Thoracic aorta (tissue), 2 donors: Measurements from ENCODE around the gene HCFC1. TPM values are rescaled to one million over a fixed set of nuclear protein-coding genes. Genes with fewer than 3 reads are reported as not detected.

Experiments used
- ATAC-seq: fragments of 150-250 bp; one replicate; pipeline ENCODE4 v1.8.0; 2017; ENCODE audit warnings: low read depth; ENCODE audit not compliant: insufficient number of reproducible peaks, low FRiP score
- DNase-seq: peaks from one replicate; pipeline ENCODE4 v3.0.0-alpha.2; 2020; ENCODE audit warnings: low spot score
- H3K27ac ChIP-seq, 2 donors: fragments of 200-600 bp; sonication (generic); 1 replicate in 1 of 2; 2 replicates in 1 of 2; pipeline ENCODE4 v1.5.1; 2016; ENCODE audit warnings: mild to moderate bottlenecking in 2 of 2, moderate library complexity in 2 of 2
- H3K27me3 ChIP-seq: fragments of 200-600 bp; sonication (generic); replicated peaks from 2 replicates; pipeline ENCODE4 v1.6.0; 2016; ENCODE audit warnings: mild to moderate bottlenecking; ENCODE audit not compliant: insufficient read depth
- H3K36me3 ChIP-seq: fragments of 200-600 bp; sonication (generic); one replicate; pipeline ENCODE4 v1.5.1; 2016
- H3K4me1 ChIP-seq, 2 donors: fragments of 200-600 bp; sonication (generic); 1 replicate in 1 of 2; 2 replicates in 1 of 2; pipeline versions ENCODE4 v1.5.1 to v1.6.0; 2016; ENCODE audit warnings: low read depth in 2 of 2, mild to moderate bottlenecking in 1 of 2; ENCODE audit not compliant: control insufficient read depth in 1 of 2
- H3K4me3 ChIP-seq: fragments of 200-600 bp; sonication (generic); 2 replicates; pipeline ENCODE4 v1.5.1; 2016; ENCODE audit warnings: mild to moderate bottlenecking
- H3K9me3 ChIP-seq: fragments of 200-600 bp; sonication (generic); 2 replicates; pipeline ENCODE4 v1.5.1; 2016
- total RNA-seq, 2 donors: library from RNA; depleted of rRNA; stranded (reverse); fragments of >200 nt; gene quantifications; one replicate each; pipeline versions ENCODE4 v1.1.0 to v1.2.3, GENCODE V29; 2016
- TF ChIP-seq, protein P1 (sequence below): fragments of 200-600 bp; sonication (generic); IDR thresholded peaks from one replicate; pipeline ENCODE4 v1.5.1; 2019; ENCODE audit warnings: antibody characterized with exemption

The HCFC1 gene
- total RNA-seq, 2 donors from 2014 or later: 51.6 to 58.9 TPM

DNA sequence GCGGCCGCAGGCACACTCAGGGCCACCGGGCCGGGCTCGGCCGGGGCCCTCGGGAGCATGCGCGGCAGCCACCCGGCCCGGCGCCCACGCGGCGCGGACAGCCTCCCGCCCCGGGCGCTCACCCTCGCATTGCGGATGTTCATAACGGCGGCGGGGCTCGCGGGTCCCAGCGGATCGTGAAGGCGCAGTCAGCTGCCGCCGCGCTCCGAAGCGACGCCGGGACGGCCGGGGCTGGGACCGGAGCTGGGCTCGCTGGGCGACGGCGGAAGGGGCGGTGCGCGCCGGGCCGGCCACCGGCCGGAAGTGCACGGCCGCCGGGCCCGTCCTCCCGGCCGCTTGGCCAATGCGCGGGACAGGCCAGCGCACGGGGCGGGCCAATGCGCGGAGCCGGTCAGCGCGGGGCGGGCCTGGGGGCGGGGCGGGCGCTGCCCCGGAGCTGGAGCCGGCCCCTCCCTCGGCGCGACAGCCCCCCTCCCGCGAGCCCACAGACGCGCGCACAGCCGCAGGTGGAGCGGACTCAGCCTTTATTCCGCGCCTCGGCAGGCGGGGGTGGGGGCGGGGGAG, 36.8 kb downstream of the HCFC1 start, which contains the start of gene NAA10:
Gene NAA10 (minus strand): TSS at position 276 of the 564 bp plus-strand sequence. CDS start 133 bp downstream, at position 143.
- H3K9me3 ChIP-seq: no peaks in the 10 kb centered on the region
- DNase-seq (no peak), ATAC-seq (peak; percentile 70)
- TF ChIP-seq, protein P1, sequence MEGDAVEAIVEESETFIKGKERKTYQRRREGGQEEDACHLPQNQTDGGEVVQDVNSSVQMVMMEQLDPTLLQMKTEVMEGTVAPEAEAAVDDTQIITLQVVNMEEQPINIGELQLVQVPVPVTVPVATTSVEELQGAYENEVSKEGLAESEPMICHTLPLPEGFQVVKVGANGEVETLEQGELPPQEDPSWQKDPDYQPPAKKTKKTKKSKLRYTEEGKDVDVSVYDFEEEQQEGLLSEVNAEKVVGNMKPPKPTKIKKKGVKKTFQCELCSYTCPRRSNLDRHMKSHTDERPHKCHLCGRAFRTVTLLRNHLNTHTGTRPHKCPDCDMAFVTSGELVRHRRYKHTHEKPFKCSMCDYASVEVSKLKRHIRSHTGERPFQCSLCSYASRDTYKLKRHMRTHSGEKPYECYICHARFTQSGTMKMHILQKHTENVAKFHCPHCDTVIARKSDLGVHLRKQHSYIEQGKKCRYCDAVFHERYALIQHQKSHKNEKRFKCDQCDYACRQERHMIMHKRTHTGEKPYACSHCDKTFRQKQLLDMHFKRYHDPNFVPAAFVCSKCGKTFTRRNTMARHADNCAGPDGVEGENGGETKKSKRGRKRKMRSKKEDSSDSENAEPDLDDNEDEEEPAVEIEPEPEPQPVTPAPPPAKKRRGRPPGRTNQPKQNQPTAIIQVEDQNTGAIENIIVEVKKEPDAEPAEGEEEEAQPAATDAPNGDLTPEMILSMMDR: no peak
- H3K27me3 ChIP-seq: no peaks in the 10 kb centered on the region
- peak within 1 kb of the TSS in 1 of 2 donors; percentile 12 for H3K27ac ChIP-seq
- H3K4me1 ChIP-seq: peaks cover 3 to 14% of the 10 kb centered on the region in 2 donors
- H3K4me3 ChIP-seq: peak within 1 kb of the TSS; percentile 77
- H3K36me3 ChIP-seq: peaks cover 6% of the 10 kb centered on the region

DNA sequence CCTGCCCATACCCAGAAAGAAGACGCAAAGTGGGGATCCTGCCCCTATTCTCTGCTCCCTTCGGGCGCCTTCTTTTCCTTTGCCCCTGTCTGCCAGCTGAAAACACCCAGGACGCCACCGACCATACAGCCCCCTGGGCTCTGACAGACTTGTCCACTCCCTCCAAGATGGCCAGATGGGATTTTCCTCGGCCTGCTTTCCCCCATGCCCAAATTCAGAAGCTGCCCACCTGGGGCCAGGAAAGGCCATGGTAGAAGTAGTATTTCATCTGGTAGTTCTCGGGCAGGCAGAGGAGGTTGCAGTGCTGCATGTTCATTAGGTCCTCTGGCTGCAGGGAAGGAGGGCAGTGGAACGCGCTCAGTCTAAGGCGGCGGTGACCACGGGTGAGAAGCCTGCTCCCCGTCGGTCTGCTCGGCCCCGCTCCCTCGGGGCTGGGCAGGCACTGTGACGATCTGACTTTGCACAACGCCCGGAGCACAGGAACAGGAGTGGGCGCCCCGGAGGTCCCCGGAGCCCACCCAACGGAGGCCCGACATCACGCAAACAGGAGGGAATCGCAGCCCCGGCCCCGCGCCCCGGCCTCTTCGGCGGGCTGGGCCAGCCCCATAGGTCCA, 37.4 kb downstream of the HCFC1 start:
- Histone ChIP-seq H3K4me1 (peaks cover 3 to 14% of the 10 kb centered on the region in 2 donors), H3K4me3 (peak overlapping the region; percentile 77), H3K36me3 (peaks cover 6% of the 10 kb centered on the region), H3K27ac (peak overlapping the region in 1 of 2 donors; percentile 12), H3K27me3 (no peaks in the 10 kb centered on the region), H3K9me3 (no peaks in the 10 kb centered on the region)
- ATAC-seq: no peak
- no peak for DNase-seq
- TF ChIP-seq, protein P1: no peak

DNA sequence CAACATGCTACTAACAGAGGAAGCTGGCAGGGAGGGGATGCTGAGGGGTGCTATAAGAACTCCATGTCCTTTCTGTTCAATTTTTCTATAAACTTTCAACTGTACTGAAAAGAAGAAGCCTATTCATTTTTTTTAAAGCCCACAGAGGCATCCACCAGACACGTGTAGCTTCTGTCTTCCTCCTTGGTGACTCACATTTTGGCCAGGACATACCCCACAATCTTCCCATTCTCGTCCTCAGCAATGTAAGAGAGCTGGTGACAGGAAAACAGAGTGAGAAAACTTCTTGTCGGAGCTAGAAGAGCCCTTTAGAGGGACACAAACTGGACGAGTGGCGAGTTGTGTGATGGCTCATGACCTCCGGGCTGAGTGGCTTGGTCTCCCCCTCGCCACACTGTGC, 37.9 kb downstream of the HCFC1 start:
- H3K4me1 ChIP-seq: peaks cover 3 to 14% of the 10 kb centered on the region in 2 donors
- H3K27me3 ChIP-seq: no peaks in the 10 kb centered on the region
- H3K27ac ChIP-seq: no peak overlapping the region
- H3K9me3 ChIP-seq: no peaks in the 10 kb centered on the region
- ATAC-seq (no peak), DNase-seq (no peak)
- H3K36me3 ChIP-seq: peaks cover 6% of the 10 kb centered on the region
- TF ChIP-seq, protein P1: no peak
- H3K4me3 ChIP-seq: peak overlapping the region; percentile 77

DNA sequence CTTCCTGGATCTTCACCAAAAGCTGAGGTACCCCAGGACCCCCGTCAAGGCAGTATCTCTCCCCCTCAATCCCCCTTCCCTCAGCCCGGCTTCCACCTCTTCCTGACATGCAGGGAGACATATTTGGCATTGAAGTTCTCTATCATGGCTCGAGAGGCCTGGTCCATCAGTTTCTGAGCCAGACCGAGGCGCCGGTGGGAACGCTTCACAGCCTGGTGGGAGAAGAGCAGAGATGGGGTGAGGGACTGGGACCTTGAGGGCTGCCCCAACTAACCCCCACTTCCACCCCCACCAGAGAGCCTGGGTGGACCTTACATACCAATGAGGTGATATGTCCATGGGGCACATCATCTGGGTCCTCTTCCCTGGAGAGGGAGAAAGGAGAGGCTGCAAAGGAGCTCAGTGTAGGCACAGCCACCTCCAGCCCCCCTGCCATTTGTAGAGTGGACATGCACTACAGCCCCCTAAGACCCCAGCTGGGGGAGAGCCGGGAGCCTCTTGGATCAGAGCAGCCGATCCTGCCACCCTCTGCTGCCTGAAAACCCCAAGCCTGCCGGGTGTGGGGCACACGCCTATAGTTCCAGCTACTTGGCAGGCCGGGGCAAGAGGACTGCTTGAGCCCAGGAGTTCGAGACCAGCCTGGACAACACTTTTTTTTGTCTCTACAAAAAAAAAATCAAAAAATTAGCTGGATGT, 39.2 kb downstream of the HCFC1 start:
- TF ChIP-seq, protein P1: no peak
- no peak for DNase-seq

DNA sequence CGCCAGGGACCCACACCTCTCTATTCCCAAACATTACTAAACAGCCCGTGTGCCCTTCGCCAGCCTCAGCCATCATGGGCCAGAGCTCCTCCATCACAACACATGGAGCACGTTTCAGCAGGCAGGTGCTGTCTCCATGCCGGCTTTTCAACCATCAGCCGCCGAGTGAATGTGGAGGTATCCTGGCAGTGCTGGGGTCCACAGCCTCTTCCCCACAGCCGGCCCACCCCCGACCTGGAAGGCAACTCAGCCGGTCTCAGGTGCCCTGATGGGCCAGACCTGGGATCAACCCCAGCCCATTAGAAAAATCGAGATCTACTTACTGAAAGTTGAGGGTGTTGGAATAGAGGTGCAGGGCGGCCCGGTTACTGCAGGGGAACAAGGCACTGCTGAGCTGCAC, 39.9 kb downstream of the HCFC1 start:
- Histone ChIP-seq H3K4me3 (no peak overlapping the region), H3K27ac (no peak overlapping the region), H3K4me1 (peaks cover 3 to 18% of the 10 kb centered on the region in 2 donors), H3K36me3 (peaks cover 6% of the 10 kb centered on the region), H3K27me3 (no peaks in the 10 kb centered on the region), H3K9me3 (no peaks in the 10 kb centered on the region)
- TF ChIP-seq, protein P1: no peak
- ATAC-seq: no peak
- DNase-seq: no peak

More for the DNA sequence above, 39.2 kb downstream of the HCFC1 start:
- Histone ChIP-seq H3K9me3 (no peaks in the 10 kb centered on the region), H3K27me3 (no peaks in the 10 kb centered on the region), H3K27ac (no peak overlapping the region), H3K4me3 (no peak overlapping the region), H3K4me1 (peaks cover 3 to 14% of the 10 kb centered on the region in 2 donors), H3K36me3 (peaks cover 6% of the 10 kb centered on the region)
- no peak for ATAC-seq
